Renal pelvis (tissue), 4 donors: Measurements from ENCODE around the gene TSC22D4. TPM values are rescaled to one million over a fixed set of nuclear protein-coding genes. Genes with fewer than 3 reads are reported as not detected.
"Not testable (repeated sequence)": the region's sequence is repeated elsewhere in the genome, so short reads cannot be mapped to it uniquely, and the experiment has no call there.

ENCODE experiments used
- DNase-seq: peaks from one replicate; pipeline ENCODE4 v3.0.0-alpha.2; 2013
- polyA plus RNA-seq, 3 donors: library from polyadenylated mRNA; unstranded; fragments of 120-200 nt; gene quantifications; one replicate each; pipeline ENCODE4 v1.2.1, GENCODE V29; 2013; ENCODE audit not compliant: insufficient read length in 3 of 3

The TSC22D4 gene
- polyA plus RNA-seq, 3 donors, result 48.2 to 57.9 (median 55.5) TPM

DNA sequence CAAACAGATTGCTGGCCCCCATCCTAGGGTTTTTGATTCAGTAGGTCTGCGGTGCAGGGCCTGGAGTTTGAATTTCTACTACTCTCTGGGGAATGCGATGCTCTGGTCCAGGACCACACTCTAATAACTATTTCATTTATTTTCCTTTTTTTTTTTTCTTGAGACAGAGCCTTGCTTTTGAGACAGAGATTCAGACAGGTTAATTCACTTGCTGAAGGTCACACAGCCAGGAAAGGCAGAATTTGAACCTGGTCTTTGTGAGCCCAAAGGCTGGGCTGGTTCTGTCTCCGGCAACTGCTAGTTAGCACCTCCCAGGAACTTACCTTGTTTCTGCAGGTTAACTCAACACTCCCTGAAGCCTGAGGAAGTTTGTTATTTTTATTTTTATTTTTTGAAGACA lies 26.5 kb downstream of the TSC22D4 start:
- no peak for DNase-seq

DNA sequence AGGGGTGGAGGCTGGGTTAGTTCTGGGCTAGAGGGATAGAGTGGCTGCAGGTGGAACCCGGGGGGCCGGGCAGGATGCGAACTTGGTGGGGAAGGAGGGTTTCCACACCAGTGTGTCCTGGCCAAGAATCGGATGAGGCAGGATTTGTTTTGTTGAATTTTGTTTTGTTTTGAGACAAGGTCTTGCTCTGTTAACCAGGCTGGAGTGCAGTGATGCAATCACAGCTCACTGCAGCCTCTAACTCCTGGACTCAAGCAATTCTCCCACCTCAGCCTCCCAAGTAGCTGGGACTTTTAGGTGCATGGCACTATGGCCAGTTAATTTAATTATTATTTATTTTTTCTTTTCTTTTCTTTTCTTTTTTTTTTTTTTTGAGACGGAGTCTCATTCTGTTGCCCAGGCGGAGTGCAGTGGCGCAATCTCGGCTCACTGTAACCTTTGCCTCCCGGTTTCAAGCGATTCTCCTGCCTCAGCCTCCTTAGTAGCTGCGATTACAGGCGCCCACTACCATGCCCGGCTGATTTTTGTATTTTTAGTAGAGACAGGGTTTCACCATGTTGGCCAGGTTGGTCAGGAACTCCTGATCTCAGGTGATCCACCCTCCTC lies 29.7 kb downstream of the TSC22D4 start:
- DNase-seq, result no peak

DNA sequence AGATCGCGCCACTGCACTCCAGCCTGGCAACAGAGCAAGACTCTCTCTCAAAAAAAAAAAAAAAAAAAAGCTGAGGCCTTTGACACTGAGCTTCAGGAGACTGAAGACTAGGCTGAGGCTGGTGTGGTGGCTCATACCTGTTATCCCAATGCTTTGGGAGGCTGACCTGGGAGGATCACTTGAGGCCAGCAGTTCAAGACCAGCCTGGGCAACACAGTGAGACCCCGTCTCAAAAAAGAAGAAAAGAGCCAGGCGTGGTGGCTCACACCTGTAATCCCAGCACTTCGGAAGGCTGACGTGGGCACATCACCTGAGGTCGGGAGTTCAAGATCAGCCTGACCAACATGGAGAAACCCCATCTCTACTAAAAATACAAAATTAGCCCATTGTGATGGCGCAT lies 31.7 kb downstream of the TSC22D4 start:
- DNase-seq, result not testable (repeated sequence)

DNA sequence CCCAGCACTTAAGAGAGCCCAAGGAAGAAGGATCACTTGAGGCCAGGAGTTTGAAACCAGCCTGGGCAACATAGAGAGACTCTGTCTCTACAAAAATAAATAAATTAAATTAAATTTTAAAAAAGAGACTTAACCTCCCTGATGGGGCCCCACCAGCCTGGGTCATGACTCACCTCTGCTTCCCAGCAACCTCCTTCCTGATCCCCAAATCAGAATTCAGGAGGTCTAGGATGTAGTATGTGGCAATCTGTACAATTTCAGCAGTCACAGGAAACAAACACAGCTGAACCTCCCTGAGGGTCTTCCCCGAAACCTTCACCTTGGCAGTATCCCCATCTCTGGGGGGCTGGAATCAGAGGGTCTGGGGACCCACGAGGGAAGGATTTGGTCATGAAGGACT lies 33.0 kb downstream of the TSC22D4 start:
- no peak for DNase-seq

DNA sequence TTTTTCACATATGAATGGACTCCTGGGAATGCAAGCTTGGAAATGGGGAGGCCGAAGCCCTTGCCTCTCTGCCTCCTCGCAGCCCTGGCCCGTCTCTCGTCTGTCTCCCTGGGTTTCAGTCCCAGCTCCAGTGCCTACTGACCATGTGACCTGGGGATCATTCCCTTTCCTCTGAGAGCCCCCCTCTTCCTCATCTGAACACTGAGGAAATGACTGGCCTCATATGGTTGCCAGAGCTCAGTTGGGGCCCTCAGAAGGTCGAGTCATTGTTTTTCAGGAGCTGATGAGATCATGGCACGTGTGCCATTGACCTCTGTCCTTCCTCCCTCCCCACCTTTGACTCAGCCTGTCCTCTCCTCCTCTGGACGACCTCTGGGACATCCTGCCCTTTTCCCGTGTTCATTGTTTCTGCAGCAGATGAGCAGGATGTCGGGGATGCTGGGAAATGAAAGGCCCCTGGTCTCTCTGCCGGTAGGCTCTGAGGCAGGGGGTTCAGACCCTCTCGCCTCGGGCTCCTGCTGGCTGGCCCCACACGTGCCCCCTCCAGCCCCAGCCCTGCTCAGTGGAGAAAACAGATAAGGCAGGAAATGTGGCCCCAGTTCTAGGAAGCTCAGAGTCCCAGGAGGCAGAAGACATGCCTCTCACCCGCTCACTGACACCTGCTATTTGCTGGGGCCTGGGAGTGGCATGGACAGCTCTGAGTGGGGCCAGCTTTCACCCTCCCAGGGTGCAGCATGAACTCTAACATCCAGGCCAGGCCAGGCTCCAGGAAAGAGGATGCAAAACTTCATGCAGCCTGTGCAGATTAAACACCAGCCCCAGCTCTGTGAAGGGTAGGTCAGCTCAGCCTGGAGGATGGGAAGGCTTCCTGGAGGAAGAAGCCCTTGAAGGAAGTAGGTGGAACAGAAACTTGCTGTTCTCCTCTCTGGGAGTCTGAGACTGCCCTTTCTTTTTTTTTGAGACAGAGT lies 34.4 kb downstream of the TSC22D4 start:
- DNase-seq, result no peak

DNA sequence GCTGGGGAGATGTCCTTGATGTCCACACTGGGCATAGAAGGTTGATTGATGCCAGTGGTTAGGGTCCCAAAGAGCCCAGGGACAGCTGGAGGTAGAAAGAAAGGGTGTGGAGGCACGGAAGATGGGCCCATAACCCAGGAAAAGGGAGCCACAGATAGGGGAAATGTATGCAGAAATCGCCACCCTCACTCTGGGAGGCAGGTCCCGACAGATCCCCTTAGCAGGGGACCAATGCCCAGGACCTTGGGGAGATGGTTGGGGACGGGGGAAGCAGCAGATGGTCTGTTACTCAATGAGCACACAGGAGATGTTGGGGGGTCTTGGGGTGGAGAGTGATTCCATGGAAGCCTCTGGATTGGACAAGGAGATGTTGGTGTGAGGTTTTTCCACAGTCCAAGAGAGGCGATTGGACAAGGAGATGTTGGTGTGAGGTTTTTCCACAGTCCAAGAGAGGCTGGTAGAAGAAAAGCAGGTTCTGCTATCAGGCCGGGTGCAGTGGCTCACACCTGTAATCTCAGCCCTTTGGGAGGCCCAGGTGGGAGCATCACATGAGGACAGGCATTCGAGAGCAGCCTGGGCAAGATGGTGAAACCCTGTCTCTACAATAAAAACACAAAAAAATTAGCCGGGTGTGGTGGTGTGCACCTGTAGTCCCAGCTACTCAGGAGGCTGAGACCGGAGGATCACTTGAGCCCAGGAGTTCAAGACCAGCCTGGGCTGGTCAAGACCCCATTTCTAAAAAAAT lies 35.7 kb downstream of the TSC22D4 start:
- DNase-seq, result no peak

DNA sequence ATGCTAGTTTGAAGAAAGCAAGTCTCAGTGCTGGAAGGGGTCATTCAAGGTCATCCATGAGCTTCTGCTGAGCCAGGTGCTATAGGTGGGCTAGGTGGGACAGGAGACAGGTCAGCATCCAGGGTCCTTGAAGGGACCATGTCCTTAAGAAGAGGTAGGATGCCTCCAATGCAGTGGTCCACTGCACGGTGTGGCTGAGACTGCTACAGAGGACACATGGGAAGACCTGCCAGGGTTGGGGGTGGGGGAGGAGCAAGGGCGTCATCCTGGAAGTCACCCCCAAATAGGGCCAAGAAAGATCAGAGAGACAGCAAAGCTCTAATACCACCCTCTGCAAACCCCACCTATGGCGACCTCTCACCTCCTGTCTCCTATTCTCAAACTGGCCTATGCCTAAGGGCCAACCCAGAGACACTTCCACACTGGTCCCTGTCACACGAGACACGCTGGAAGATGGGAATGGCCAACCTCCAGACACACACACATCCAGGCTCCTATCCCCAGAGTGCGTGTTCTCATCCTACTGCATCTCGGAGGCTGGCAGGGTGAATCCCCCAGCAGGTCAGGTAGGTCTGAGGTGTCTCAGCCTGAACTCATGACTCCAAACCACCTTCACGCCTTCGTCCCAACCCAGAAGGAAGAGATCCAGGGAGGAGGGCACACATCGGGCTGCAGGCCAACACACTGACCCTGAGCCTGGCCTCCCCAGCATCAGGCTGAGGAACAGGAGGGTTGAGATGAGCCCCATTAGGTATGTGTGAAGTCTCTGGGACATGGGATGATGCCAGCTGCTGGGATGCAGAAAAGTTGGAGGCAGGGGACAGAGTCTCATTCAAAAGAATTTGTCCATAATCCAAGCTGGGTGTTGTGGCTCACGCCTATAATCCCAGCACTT lies 37.1 kb downstream of the TSC22D4 start:
- DNase-seq, result no peak

DNA sequence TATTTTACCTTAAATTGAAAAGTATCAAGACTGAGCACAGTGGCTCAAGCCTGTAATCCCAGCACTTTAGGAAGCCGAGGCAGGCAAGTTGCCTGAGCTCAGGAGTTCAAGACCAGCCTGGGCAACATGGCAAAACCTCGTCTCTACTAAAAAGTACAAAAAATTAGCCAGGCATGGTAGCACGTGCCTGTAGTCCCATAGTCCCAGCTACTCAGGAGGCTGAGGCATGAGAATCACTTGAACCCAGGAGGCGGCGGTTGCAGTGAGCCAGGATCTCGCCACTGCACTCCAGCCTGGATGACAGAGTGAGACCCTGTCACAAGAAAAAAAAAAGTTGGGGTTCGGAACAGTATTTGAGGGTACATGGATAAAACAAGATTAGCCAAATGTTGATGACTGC lies 39.8 kb downstream of the TSC22D4 start:
- DNase-seq, result not testable (repeated sequence)

DNA sequence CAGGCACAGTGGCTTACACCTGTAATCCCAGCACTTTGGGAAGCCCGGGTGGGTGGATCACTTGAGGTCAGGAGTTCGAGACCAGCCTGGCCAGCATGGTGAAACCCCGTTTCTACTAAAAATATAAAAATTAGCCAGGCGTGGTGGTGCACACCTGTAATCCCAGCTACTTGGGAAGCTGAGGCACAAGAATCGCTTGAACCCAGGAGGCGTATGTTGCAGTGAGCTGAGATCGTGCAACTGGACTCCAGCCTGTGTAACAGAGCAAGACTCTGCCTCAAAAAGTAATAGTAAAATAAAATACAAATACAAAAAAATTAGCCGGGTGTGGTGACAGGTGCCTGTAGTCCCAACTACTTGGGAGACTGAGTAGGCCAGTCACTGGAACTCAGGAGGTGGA lies 40.3 kb downstream of the TSC22D4 start:
- not testable (repeated sequence) for DNase-seq

DNA sequence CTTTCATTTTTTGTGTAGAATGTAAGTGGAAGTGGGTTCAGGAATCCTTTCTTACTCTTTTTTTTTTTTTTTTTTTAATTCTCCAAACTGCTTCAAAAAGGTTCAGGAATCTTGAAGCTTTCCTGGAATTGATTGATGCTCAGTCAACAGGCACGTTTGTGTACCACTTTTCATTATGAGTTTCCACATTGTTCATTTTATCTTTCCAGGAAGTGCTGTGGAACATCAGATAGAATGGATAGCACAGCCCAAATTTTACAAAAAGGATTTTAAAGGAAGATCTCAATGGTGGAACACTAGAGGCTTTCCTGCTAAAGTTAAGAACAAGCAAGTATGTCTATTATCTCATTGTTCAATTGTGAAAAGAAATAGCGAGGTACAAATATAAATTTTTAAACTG lies 40.8 kb downstream of the TSC22D4 start:
- no peak for DNase-seq

DNA sequence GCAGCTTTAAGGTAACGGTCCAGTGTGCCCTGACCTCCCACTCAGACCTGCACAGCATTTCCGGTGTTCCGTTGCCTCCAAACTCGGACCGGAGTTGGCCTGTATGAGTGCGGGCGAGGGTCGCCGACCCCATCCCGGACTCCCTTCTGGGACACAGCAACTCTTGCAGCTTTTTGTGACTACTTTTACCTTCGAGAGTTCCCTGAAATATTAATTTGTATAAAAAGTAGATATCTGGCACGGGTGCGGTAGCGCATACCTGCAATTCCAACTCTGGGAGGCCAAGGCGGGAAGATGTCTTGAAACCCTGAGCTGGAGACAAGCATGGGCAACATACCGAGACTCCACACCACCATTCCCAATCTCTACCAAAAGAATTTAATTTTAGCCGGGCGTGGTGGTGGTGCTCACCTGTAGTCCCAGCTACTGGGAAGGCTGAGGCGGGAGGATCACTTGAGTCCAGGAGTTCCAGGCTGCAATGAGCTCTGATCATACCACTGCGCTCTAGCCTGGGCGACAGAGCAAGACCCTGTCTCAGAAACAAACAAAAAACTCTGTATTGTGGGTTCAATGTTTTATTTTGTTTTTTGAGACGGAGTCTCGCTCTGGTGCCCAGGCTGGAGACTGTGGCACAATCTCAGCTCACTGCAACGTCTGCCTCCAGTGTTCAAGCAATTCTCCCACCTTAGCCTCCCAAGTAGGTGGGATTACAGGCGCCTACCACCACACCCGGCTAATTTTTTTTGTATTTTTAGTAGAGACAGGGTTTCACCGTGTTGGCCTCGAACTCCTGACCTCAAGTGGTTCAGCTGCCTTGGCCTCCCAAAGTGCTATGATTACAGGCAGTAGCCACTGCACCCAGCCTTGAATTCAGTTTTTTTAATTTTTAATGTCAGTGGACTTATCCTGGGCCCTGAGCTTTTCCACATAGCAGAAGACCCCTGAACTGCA lies 41.6 kb downstream of the TSC22D4 start:
- no peak for DNase-seq

DNA sequence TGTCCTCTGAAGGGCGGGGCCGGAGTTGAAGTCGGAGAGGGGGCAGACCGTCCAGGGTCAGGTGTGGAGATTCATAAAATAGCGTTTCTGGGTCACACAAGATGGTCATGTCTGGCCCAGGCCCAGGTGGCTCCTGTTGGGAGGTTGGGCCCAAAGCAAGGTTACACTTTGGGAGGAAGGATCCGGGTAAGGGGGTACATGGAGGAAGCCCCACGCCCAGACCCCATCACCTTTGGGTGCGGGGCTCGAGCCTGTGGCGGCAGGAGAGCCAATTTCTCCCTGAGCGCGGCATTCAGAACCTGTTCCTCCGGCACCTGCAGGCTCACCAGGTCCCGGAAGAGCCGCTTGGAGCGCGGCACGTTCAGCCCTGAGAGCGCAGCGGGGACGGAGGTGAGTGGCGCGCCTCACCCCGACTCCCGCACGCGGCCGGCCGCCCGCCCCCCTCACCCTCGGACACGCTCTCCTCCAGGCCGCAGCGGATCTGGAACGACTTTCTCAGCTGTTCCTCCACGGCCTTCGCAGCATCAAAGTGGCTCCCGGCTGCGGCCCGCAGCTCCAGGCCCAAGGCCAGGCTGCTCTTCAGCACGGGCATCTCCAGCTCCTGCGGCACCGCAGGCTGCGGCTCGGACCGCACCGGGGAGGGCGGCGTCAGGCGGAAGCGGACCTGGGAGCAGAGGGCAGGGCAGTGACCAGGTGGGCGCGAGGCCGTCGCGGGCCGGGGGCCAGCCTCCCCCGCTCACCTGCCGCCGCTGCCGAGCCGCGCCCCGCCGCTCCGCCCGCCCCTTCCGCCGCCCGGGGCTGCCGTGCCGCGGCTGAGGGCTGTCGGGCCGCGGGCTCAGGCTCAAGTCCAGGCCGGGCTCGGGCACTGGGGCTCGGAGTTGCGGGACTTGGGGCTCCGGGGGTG lies 43.4 kb downstream of the TSC22D4 start:
- no peak for DNase-seq

DNA sequence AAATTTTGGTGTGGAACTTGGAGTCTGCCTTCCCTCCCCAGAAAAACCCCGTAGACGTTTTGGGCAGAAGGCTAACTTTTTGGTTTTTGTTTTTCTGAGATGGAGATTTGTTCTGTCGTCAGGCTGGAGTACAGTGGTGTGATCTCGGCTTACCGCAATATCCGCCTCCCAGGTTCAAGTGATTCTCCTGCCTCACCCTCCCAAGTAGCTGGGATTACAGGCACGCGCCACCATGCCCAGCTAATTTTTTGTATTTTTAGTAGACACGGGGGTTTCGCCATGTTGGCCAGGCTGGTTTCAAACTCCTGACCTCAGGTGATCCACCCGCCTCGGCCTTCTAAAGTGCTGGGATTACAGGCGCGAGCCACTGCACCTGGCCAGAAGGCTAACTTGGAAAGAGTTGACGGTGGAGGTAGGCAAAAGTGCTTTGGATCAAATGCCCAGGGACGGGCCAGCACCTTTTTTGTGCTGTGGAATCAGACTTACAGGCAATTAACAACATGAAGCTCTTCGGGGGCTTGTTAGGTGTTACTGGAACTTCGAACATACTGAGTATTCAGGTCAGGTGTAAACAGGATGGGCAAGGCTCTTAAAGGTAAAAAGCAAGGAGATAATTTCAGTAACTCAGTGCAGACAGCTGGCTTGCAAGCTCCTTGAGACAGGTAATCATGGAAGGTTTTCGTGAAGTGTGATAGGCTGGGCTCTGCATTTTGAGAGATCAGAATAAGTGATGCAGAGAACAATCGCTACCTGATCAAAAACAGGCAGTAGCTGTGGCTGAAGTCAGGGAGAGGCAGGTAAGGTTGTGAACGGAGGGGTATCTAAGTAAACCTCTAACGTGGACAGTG lies 44.5 kb downstream of the TSC22D4 start:
- no peak for DNase-seq

DNA sequence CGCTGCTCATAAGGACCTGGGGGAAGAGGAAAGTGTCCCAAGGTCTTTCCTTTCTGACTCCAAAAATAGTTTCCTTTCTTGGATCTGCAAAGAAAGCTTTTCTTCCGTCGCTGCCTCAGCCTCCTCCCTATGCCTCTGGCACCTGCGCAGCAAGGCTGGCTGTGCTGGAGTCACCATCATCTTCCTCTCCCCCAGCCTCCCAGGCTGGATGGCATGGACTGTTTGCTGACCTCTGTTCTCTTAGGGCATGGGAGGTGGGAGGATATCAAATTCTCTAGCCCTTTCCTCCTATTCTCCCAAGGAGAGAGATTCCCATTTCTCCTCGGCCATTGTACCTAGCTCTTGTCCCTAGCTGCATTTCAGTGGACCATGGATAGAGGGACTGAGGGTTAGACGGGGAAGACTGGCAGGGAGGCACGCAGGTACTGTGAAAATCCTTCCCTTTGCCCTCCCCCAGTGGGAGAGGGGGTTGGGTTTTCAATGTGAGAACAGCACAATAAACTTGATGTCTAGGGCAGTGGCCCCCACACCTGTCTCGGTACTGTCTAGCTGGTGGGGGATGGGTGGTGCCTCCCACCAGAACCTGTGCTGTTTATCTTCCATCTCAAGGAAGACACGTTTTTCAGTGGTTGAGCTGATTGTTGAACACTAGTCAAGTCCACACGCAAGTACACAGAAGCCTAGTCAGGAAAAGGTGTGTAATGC lies 45.3 kb downstream of the TSC22D4 start:
- no peak for DNase-seq

DNA sequence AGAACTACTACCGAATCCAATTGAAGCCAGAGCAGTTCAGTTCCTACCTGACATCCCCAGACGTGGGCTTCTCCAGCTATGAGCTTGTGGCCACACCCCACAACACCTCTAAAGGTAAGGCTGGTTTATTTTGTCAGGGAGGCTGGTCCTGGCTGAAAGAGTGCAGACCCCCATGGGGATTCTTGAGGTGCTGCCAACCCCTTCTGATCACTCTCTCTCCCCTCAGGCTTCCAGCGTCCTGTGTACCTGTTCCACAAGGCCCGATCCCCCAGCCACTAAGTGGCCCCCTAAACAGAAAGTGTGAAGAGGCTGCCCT lies 45.8 kb downstream of the TSC22D4 start:
- DNase-seq, result no peak

DNA sequence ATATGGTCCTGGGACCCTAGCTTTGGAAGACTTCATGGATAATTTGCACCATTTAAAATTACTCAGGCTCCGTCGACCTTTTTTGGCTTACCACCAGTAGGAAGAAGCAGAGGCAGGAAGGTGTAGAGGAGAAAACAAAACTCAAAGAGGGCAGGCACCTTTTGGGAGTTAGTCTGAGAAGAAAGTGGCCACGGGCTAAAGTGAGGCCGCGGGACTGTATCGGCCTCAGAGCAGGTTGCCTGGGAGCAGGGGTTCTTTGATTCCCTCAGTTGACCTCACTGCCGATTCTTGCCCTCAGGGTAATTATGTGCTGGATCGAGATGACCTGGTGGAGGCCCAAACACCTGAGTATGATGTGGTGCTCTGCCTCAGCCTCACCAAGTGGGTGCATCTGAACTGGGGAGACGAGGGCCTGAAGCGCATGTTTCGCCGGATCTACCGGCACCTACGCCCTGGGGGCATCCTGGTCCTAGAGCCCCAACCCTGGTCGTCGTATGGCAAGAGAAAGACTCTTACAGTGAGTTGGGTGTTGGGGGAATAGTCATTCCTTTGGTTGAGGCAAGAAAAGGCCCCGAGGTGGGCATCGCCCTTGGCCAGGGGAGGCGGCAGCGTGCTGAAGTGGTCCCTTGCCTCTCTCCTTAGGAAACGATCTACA lies 46.3 kb downstream of the TSC22D4 start:
- no peak for DNase-seq

DNA sequence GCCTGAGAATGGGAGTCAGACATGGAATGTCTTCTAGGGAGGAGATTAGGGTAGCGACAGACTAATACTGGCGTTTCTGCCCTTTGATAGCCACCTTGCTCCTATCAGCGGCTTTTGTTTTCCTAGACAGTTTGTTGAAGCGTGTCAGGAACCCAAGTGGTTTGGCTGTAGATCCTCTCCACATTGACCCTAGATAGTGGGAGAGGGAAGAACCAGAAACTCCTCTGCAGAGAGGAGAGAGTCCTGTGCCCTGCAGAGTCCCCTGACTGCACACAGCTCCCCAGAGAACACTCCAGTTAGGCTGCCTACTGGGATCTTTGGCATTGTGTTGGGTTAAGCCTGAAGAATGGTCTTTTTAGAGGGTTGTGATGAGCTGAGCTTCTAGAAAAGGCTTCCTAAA lies 47.0 kb downstream of the TSC22D4 start:
- DNase-seq, result no peak
